KMS-11 (cell line): ENCODE results near the gene UBE2G1.

Source experiments
- H2AFZ ChIP-seq: fragments of 200-600 bp; sonication (generic); 2 replicates; pipeline ENCODE4 v1.6.1; 2016; ENCODE audit warnings: antibody characterized with exemption, mixed run types, low read depth
- H3K27ac ChIP-seq: fragments of 200-600 bp; sonication (generic); 2 replicates; pipeline ENCODE4 v1.6.1; 2016; ENCODE audit warnings: mild to moderate bottlenecking, mixed run types
- H3K27me3 ChIP-seq: fragments of 200-600 bp; sonication (generic); 2 replicates; pipeline ENCODE4 v1.6.1; 2017; ENCODE audit warnings: mild to moderate bottlenecking, low read depth, mixed run types, moderate library complexity; ENCODE audit not compliant: insufficient read depth
- H3K36me3 ChIP-seq: fragments of 200-600 bp; sonication (generic); 2 replicates; pipeline ENCODE4 v1.6.1; 2017; ENCODE audit warnings: mild to moderate bottlenecking, mixed run types; ENCODE audit not compliant: insufficient read depth
- H3K4me1 ChIP-seq: fragments of 200-600 bp; sonication (generic); 2 replicates; pipeline ENCODE4 v1.6.1; 2016; ENCODE audit warnings: mild to moderate bottlenecking, low read depth, mixed run types; ENCODE audit not compliant: poor library complexity, severe bottlenecking
- H3K4me2 ChIP-seq: fragments of 200-600 bp; sonication (generic); 2 replicates; pipeline ENCODE4 v1.7.0; 2016; ENCODE audit warnings: mild to moderate bottlenecking, mixed run types
- H3K4me3 ChIP-seq: fragments of 200-600 bp; sonication (generic); IDR thresholded peaks from 2 replicates; pipeline ENCODE4 v1.6.1; 2017; ENCODE audit warnings: low read depth, low read length, mixed read lengths; ENCODE audit not compliant: insufficient read depth
- H3K79me2 ChIP-seq: fragments of 200-600 bp; sonication (generic); 2 replicates; pipeline ENCODE4 v1.6.1; 2016; ENCODE audit warnings: low read depth, mixed run types; ENCODE audit not compliant: insufficient read depth
- H3K9ac ChIP-seq: fragments of 200-600 bp; sonication (generic); 2 replicates; pipeline ENCODE4 v1.6.1; 2016; ENCODE audit warnings: mild to moderate bottlenecking, mixed run types
- H4K20me1 ChIP-seq: fragments of 200-600 bp; sonication (generic); 2 replicates; pipeline ENCODE4 v1.6.1; 2016; ENCODE audit warnings: mild to moderate bottlenecking, mixed run types; ENCODE audit not compliant: insufficient read depth
- CTCF ChIP-seq: fragments of 200-600 bp; sonication (generic); conservative IDR thresholded peaks from 2 replicates; pipeline ENCODE4 v1.6.1; 2017; ENCODE audit warnings: low read depth, mild to moderate bottlenecking, antibody characterized with exemption, low read length, moderate library complexity, mixed read lengths

Gene UBE2G1

GRCh38 chr17:4365103-4365627 lies 1.3 kb downstream of the UBE2G1 start:
- H3K4me1 ChIP-seq: peaks cover 52% of the 10 kb centered on the region
- H3K79me2 ChIP-seq: peaks cover 58% of the 10 kb centered on the region
- H3K27me3 ChIP-seq: no peaks in the 10 kb centered on the region
- H3K36me3 ChIP-seq: no peaks in the 10 kb centered on the region
- no peak overlapping the region for H2AFZ ChIP-seq
- H3K4me2 ChIP-seq: peak overlapping the region; percentile 56
- TF ChIP-seq CTCF: no peak
- peaks cover 7% of the 10 kb centered on the region; the same call in 1 of the 2 replicates for H4K20me1 ChIP-seq
- peak overlapping the region; percentile 74 for H3K27ac ChIP-seq
- H3K9ac ChIP-seq: peak overlapping the region; percentile 72
- H3K4me3 ChIP-seq: no peak overlapping the region

GRCh38 chr17:4364622-4365041 lies 1.8 kb downstream of the UBE2G1 start:
- Histone ChIP-seq H3K79me2 (peaks cover 63% of the 10 kb centered on the region), H2AFZ (no peak overlapping the region), H3K9ac (peak overlapping the region; percentile 72; the same call in 1 of the 2 replicates), H3K27me3 (no peaks in the 10 kb centered on the region), H3K4me2 (peak overlapping the region; percentile 56), H4K20me1 (peaks cover 13% of the 10 kb centered on the region; the same call in 1 of the 2 replicates), H3K4me3 (no peak overlapping the region), H3K27ac (peak overlapping the region; percentile 74; the same call in 1 of the 2 replicates), H3K36me3 (no peaks in the 10 kb centered on the region), H3K4me1 (peaks cover 51% of the 10 kb centered on the region)
- TF ChIP-seq CTCF: no peak

DNA sequence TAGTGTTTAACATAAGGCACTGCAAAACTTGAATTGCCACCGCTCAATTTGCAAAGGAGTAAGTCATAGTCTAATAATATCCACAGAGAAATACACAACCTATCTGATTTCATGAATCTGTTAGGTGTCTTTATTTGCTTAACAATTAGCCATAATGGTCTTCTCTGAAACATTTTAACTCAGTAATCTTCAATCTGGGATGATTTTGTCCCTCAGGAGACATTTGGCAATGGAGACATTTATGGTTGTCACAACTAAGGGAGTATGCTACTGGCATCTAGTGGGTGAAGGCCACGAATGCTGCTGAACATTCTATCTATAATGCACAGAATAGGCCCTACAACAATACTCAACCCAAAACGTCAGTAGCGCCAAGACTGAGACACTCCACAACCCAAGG lies 4.3 kb downstream of the UBE2G1 start:
- Histone ChIP-seq H3K4me3 (no peak overlapping the region), H3K4me2 (no peak overlapping the region), H4K20me1 (peaks cover 18% of the 10 kb centered on the region; the same call in 1 of the 2 replicates), H3K27me3 (no peaks in the 10 kb centered on the region), H3K9ac (no peak overlapping the region), H3K79me2 (peaks cover 86% of the 10 kb centered on the region), H2AFZ (no peak overlapping the region), H3K36me3 (no peaks in the 10 kb centered on the region), H3K4me1 (peaks cover 43% of the 10 kb centered on the region), H3K27ac (no peak overlapping the region)
- TF ChIP-seq CTCF: no peak

DNA sequence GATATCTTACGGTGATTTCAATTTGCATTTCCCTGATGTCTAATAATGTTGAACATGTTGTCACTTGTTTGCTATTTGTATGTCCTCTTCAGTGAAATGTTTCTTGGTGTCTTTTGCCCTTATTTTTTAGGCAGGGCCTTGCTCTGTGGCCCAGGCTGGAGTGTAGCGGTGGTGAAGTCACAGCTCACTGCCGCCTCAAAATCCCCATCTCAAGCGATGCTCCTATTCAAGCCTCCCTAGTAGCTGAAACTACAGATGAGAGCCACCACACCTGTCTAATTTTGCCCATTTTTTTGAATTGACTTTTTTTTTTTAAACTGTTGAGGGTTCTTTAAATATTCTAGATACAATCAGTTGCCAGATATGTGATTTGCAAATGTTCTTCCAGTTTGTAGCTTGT lies 8.3 kb downstream of the UBE2G1 start:
- no peak for TF ChIP-seq CTCF
- H3K27me3 ChIP-seq: no peaks in the 10 kb centered on the region
- H2AFZ ChIP-seq: no peak overlapping the region
- peaks cover 29% of the 10 kb centered on the region; the same call in 1 of the 2 replicates for H4K20me1 ChIP-seq
- peaks cover 35% of the 10 kb centered on the region for H3K4me1 ChIP-seq
- H3K4me2 ChIP-seq: no peak overlapping the region
- no peak overlapping the region for H3K27ac ChIP-seq
- no peaks in the 10 kb centered on the region for H3K36me3 ChIP-seq
- peaks cover 97% of the 10 kb centered on the region for H3K79me2 ChIP-seq
- H3K9ac ChIP-seq: no peak overlapping the region
- H3K4me3 ChIP-seq: no peak overlapping the region
